OCI-LY7 (cell line): ENCODE measurements around the gene HIF1AN.

ENCODE experiments used
- EZH2phosphoT487 ChIP-seq: fragments of 200-600 bp; sonication (generic); IDR thresholded peaks from 2 replicates; pipeline ENCODE4 v1.6.1; 2018; ENCODE audit warnings: low read depth, borderline replicate concordance, mild to moderate bottlenecking, mixed run types, antibody characterized with exemption, low read length, moderate library complexity, mixed read lengths
- TF ChIP-seq, protein P1 (sequence below): fragments of 200-600 bp; sonication (generic); conservative IDR thresholded peaks from 2 replicates; pipeline ENCODE4 v1.5.1; 2014; ENCODE audit warnings: mild to moderate bottlenecking, antibody characterized with exemption, low read length, moderate library complexity, mixed read lengths

DNA sequence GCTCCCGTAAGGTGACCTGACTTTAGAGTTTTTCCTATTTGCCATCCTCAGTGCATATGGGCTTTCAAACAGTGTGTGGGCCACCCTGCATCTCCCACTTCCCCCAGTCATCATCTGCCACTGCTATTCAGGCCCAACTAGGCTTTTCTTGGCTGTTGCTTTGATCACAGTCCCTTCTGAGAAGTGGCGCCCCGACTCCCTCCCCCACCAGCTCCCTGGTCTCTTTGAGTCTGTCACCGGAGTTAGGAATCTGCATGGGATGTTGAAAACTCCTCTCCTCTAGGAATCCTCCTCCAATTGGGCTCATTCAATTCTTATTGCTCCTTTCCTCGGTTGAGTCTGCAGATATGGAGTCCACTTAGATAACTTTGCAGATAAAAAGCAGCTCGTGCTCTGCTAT, 32.1 kb downstream of the HIF1AN start:
- TF ChIP-seq, protein P1, sequence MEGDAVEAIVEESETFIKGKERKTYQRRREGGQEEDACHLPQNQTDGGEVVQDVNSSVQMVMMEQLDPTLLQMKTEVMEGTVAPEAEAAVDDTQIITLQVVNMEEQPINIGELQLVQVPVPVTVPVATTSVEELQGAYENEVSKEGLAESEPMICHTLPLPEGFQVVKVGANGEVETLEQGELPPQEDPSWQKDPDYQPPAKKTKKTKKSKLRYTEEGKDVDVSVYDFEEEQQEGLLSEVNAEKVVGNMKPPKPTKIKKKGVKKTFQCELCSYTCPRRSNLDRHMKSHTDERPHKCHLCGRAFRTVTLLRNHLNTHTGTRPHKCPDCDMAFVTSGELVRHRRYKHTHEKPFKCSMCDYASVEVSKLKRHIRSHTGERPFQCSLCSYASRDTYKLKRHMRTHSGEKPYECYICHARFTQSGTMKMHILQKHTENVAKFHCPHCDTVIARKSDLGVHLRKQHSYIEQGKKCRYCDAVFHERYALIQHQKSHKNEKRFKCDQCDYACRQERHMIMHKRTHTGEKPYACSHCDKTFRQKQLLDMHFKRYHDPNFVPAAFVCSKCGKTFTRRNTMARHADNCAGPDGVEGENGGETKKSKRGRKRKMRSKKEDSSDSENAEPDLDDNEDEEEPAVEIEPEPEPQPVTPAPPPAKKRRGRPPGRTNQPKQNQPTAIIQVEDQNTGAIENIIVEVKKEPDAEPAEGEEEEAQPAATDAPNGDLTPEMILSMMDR: no peak
- TF ChIP-seq EZH2phosphoT487: no peak
